ENCODE results near the gene TRMT13.

The TRMT13 gene

GRCh38 chr1:100130552-100131077 lies 2.3 kb upstream of the TRMT13 start:
- no peak overlapping the region for H3K14ac ChIP-seq (ENCODE audit: low read length)
- H3K4me3 ChIP-seq (ENCODE audit: low read length in 2 of 2): no peak overlapping the region
- H3K27me3 ChIP-seq (ENCODE audit: control insufficient read depth in 3 of 3, insufficient read depth in 3 of 3, low read depth in 1 of 3, low read length in 3 of 3): no peaks in the 10 kb centered on the region
- no peak overlapping the region for H2BK120ac ChIP-seq (ENCODE audit: low read depth, low read length)
- no peak overlapping the region for H4K8ac ChIP-seq (ENCODE audit: low read depth, low read length)
- no peak overlapping the region for H2BK12ac ChIP-seq (ENCODE audit: low read length)
- H2BK5ac ChIP-seq (ENCODE audit: low read length): no peak overlapping the region
- no peak overlapping the region for H4K91ac ChIP-seq (ENCODE audit: low read depth, low read length, poor library complexity)
- no peak overlapping the region for H3K4ac ChIP-seq (ENCODE audit: low read length)
- H3K4me2 ChIP-seq (ENCODE audit: insufficient read depth, low read length, poor library complexity, severe bottlenecking): no peak overlapping the region
- H2AFZ ChIP-seq (ENCODE audit: low read length): no peak overlapping the region
- no peak overlapping the region for H3K23ac ChIP-seq (ENCODE audit: low read depth, low read length, poor library complexity)
- peaks cover 2 to 12% of the 10 kb centered on the region in 2 donors for H3K36me3 ChIP-seq (replicated peaks in 1 of 2; ENCODE audit: control insufficient read depth in 2 of 2, insufficient read depth in 2 of 2, low read length in 2 of 2)
- DNase-seq (ENCODE audit: low spot score): no peak
- WGBS, 2 donors (ENCODE audit: extremely low coverage in 2 of 2, insufficient read length in 2 of 2, insufficient replicate concordance in 1 of 2): no CpG with 5 or more reads among the region's 5 CpGs
- H3K18ac ChIP-seq (ENCODE audit: low read length): no peak overlapping the region
- H3K9ac ChIP-seq (ENCODE audit: low read depth, low read length, poor library complexity): no peak overlapping the region
- H3K9me3 ChIP-seq (replicated peaks in 1 of 2; ENCODE audit: control insufficient read depth in 2 of 2, insufficient read depth in 1 of 2, low read depth in 1 of 2, low read length in 2 of 2): no peaks in the 10 kb centered on the region
- peaks cover 6% of the 10 kb centered on the region for H3K79me1 ChIP-seq (ENCODE audit: low read depth, low read length)
- H3K27ac ChIP-seq (replicated peaks; ENCODE audit: low read length): no peak overlapping the region
- H2AK5ac ChIP-seq (ENCODE audit: low read depth, low read length): no peak overlapping the region
- no peak overlapping the region for H2BK15ac ChIP-seq (ENCODE audit: low read length)
- peaks cover 2 to 4% of the 10 kb centered on the region in 2 donors for H3K4me1 ChIP-seq (ENCODE audit: control insufficient read depth in 2 of 2, insufficient read depth in 1 of 2, low read depth in 1 of 2, low read length in 2 of 2)

- no peak overlapping the region for H3K9ac ChIP-seq (ENCODE audit: low read depth, low read length, poor library complexity)
- no peak for DNase-seq (ENCODE audit: low spot score)
- H3K4me3 ChIP-seq (ENCODE audit: low read length in 2 of 2): peak overlapping the region in 1 of 2 donors; percentile 96
- H3K79me1 ChIP-seq (ENCODE audit: low read depth, low read length): peaks cover 6% of the 10 kb centered on the region
- H4K91ac ChIP-seq (ENCODE audit: low read depth, low read length, poor library complexity): no peak overlapping the region
- H3K36me3 ChIP-seq (replicated peaks in 1 of 2; ENCODE audit: control insufficient read depth in 2 of 2, insufficient read depth in 2 of 2, low read length in 2 of 2): peaks cover 0 to 16% of the 10 kb centered on the region in 2 donors
- no CpG with 5 or more reads among the region's 8 CpGs for WGBS, 2 donors (ENCODE audit: extremely low coverage in 2 of 2, insufficient read length in 2 of 2, insufficient replicate concordance in 1 of 2)
- no peaks in the 10 kb centered on the region for H3K27me3 ChIP-seq (ENCODE audit: control insufficient read depth in 3 of 3, insufficient read depth in 3 of 3, low read depth in 1 of 3, low read length in 3 of 3)
- no peak overlapping the region for H3K23ac ChIP-seq (ENCODE audit: low read depth, low read length, poor library complexity)
- no peak overlapping the region for H2AK5ac ChIP-seq (ENCODE audit: low read depth, low read length)
- H3K9me3 ChIP-seq (replicated peaks in 1 of 2; ENCODE audit: control insufficient read depth in 2 of 2, insufficient read depth in 1 of 2, low read depth in 1 of 2, low read length in 2 of 2): no peaks in the 10 kb centered on the region
- H2BK12ac ChIP-seq (ENCODE audit: low read length): no peak overlapping the region
- no peak overlapping the region for H2BK5ac ChIP-seq (ENCODE audit: low read length)
- H3K14ac ChIP-seq (ENCODE audit: low read length): no peak overlapping the region
- H3K18ac ChIP-seq (ENCODE audit: low read length): no peak overlapping the region
- H2AFZ ChIP-seq (ENCODE audit: low read length): no peak overlapping the region
- no peak overlapping the region for H4K8ac ChIP-seq (ENCODE audit: low read depth, low read length)
- no peak overlapping the region for H3K27ac ChIP-seq (replicated peaks; ENCODE audit: low read length)
- H3K4ac ChIP-seq (ENCODE audit: low read length): no peak overlapping the region
- H3K4me2 ChIP-seq (ENCODE audit: insufficient read depth, low read length, poor library complexity, severe bottlenecking): peak overlapping the region; percentile 29
- H3K4me1 ChIP-seq (ENCODE audit: control insufficient read depth in 2 of 2, insufficient read depth in 1 of 2, low read depth in 1 of 2, low read length in 2 of 2): peaks cover 2 to 4% of the 10 kb centered on the region in 2 donors
- H2BK15ac ChIP-seq (ENCODE audit: low read length): no peak overlapping the region
- no peak overlapping the region for H2BK120ac ChIP-seq (ENCODE audit: low read depth, low read length)
Measured at GRCh38 chr1:100131623-100132022, 1.3 kb upstream of the TRMT13 start.

DNA sequence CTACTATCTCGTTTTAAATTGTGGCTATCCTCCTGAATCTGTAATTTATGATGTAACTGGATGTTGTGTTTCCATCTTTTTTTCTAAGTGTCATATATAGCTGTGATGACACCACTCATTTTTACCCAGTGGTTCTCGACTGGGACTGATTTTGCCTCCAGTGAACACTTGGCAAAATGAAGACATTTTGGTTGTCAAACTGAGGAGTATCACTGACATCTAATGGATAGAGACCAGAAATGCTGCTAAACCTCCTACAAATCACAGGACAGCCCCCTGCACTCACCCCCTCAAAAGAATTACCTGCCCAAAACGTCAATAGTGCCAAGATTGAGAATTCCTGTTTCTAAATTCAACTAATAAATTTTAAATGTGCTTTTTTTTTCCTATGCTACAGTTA lies 1.9 kb downstream of the TRMT13 start:
- no peak overlapping the region for H4K8ac ChIP-seq (ENCODE audit: low read depth, low read length)
- DNase-seq (ENCODE audit: low spot score): no peak
- H3K4me3 ChIP-seq (ENCODE audit: low read length in 2 of 2): no peak overlapping the region
- H3K4me2 ChIP-seq (ENCODE audit: insufficient read depth, low read length, poor library complexity, severe bottlenecking): no peak overlapping the region
- WGBS, 2 donors (ENCODE audit: extremely low coverage in 2 of 2, insufficient read length in 2 of 2, insufficient replicate concordance in 1 of 2): no CpG with 5 or more reads among the region's 3 CpGs
- no peak overlapping the region for H2BK12ac ChIP-seq (ENCODE audit: low read length)
- H3K18ac ChIP-seq (ENCODE audit: low read length): no peak overlapping the region
- H3K36me3 ChIP-seq (replicated peaks in 1 of 2; ENCODE audit: control insufficient read depth in 2 of 2, insufficient read depth in 2 of 2, low read length in 2 of 2): peaks cover 4 to 48% of the 10 kb centered on the region in 2 donors
- no peak overlapping the region for H3K23ac ChIP-seq (ENCODE audit: low read depth, low read length, poor library complexity)
- H3K27ac ChIP-seq (replicated peaks; ENCODE audit: low read length): no peak overlapping the region
- peaks cover 4% of the 10 kb centered on the region for H3K79me1 ChIP-seq (ENCODE audit: low read depth, low read length)
- no peak overlapping the region for H3K9ac ChIP-seq (ENCODE audit: low read depth, low read length, poor library complexity)
- no peak overlapping the region for H2AK5ac ChIP-seq (ENCODE audit: low read depth, low read length)
- no peak overlapping the region for H2AFZ ChIP-seq (ENCODE audit: low read length)
- no peaks in the 10 kb centered on the region for H3K27me3 ChIP-seq (ENCODE audit: control insufficient read depth in 3 of 3, insufficient read depth in 3 of 3, low read depth in 1 of 3, low read length in 3 of 3)
- no peak overlapping the region for H2BK5ac ChIP-seq (ENCODE audit: low read length)
- H3K14ac ChIP-seq (ENCODE audit: low read length): no peak overlapping the region
- no peak overlapping the region for H2BK15ac ChIP-seq (ENCODE audit: low read length)
- H3K4ac ChIP-seq (ENCODE audit: low read length): no peak overlapping the region
- no peaks in the 10 kb centered on the region for H3K9me3 ChIP-seq (replicated peaks in 1 of 2; ENCODE audit: control insufficient read depth in 2 of 2, insufficient read depth in 1 of 2, low read depth in 1 of 2, low read length in 2 of 2)
- no peak overlapping the region for H4K91ac ChIP-seq (ENCODE audit: low read depth, low read length, poor library complexity)
- peaks cover 2 to 4% of the 10 kb centered on the region in 2 donors for H3K4me1 ChIP-seq (ENCODE audit: control insufficient read depth in 2 of 2, insufficient read depth in 1 of 2, low read depth in 1 of 2, low read length in 2 of 2)
- no peak overlapping the region for H2BK120ac ChIP-seq (ENCODE audit: low read depth, low read length)

GRCh38 chr1:100137602-100138001 lies 4.6 kb downstream of the TRMT13 start:
- Histone ChIP-seq H3K18ac (ENCODE audit: low read length) (no peak overlapping the region), H3K14ac (ENCODE audit: low read length) (no peak overlapping the region)

More at GRCh38 chr1:100137602-100138001, 4.6 kb downstream of the TRMT13 start:
- DNase-seq (ENCODE audit: low spot score): no peak
- Histone ChIP-seq H3K9me3 (replicated peaks in 1 of 2; ENCODE audit: control insufficient read depth in 2 of 2, insufficient read depth in 1 of 2, low read depth in 1 of 2, low read length in 2 of 2) (no peaks in the 10 kb centered on the region), H2BK12ac (ENCODE audit: low read length) (no peak overlapping the region), H3K4ac (ENCODE audit: low read length) (no peak overlapping the region), H3K23ac (ENCODE audit: low read depth, low read length, poor library complexity) (no peak overlapping the region), H3K79me1 (ENCODE audit: low read depth, low read length) (peaks cover 1% of the 10 kb centered on the region), H2BK15ac (ENCODE audit: low read length) (no peak overlapping the region), H4K8ac (ENCODE audit: low read depth, low read length) (no peak overlapping the region), H3K36me3 (replicated peaks in 1 of 2; ENCODE audit: control insufficient read depth in 2 of 2, insufficient read depth in 2 of 2, low read length in 2 of 2) (peaks cover 9 to 76% of the 10 kb centered on the region in 2 donors), H3K4me2 (ENCODE audit: insufficient read depth, low read length, poor library complexity, severe bottlenecking) (no peak overlapping the region), H2BK5ac (ENCODE audit: low read length) (no peak overlapping the region), H3K9ac (ENCODE audit: low read depth, low read length, poor library complexity) (no peak overlapping the region), H2AFZ (ENCODE audit: low read length) (no peak overlapping the region), H3K27ac (replicated peaks; ENCODE audit: low read length) (no peak overlapping the region), H3K27me3 (ENCODE audit: control insufficient read depth in 3 of 3, insufficient read depth in 3 of 3, low read depth in 1 of 3, low read length in 3 of 3) (no peaks in the 10 kb centered on the region), H3K4me3 (ENCODE audit: low read length in 2 of 2) (no peak overlapping the region), H2BK120ac (ENCODE audit: low read depth, low read length) (no peak overlapping the region), H2AK5ac (ENCODE audit: low read depth, low read length) (no peak overlapping the region), H4K91ac (ENCODE audit: low read depth, low read length, poor library complexity) (no peak overlapping the region), H3K4me1 (ENCODE audit: control insufficient read depth in 2 of 2, insufficient read depth in 1 of 2, low read depth in 1 of 2, low read length in 2 of 2) (peaks cover 0 to 1% of the 10 kb centered on the region in 2 donors)
- WGBS, 2 donors (ENCODE audit: extremely low coverage in 2 of 2, insufficient read length in 2 of 2, insufficient replicate concordance in 1 of 2): no CpG with 5 or more reads among the region's 2 CpGs

All from neuronal stem cell (in vitro differentiated cells).